ACC112 (cell line): ENCODE results near the gene EPB42.
"Not testable (repeated sequence)": the region's sequence is repeated elsewhere in the genome, so short reads cannot be mapped to it uniquely, and the experiment has no call there.

Experiments used
- H2AFZ ChIP-seq: fragments of 200-600 bp; sonication (generic); one replicate; pipeline ENCODE4 v1.6.0; 2017; ENCODE audit warnings: antibody characterized with exemption, low read length; ENCODE audit not compliant: unreplicated experiment
- H3K27ac ChIP-seq: fragments of 200-600 bp; sonication (generic); 2 replicates; pipeline ENCODE4 v1.5.1; 2014; ENCODE audit warnings: low read depth, mild to moderate bottlenecking, antibody characterized with exemption, low read length, moderate library complexity
- H3K27me3 ChIP-seq: fragments of 200-600 bp; sonication (generic); 2 replicates; pipeline ENCODE4 v1.6.1; 2014; ENCODE audit warnings: mild to moderate bottlenecking, antibody characterized with exemption, low read length, moderate library complexity, mixed read lengths; ENCODE audit not compliant: insufficient read depth
- H3K36me3 ChIP-seq: fragments of 200-600 bp; sonication (generic); 2 replicates; pipeline ENCODE4 v1.6.1; 2016; ENCODE audit warnings: mild to moderate bottlenecking, antibody characterized with exemption, low read length, moderate library complexity, mixed read lengths; ENCODE audit not compliant: insufficient read depth
- H3K4me1 ChIP-seq: fragments of 200-600 bp; sonication (generic); one replicate; pipeline ENCODE4 v1.6.1; 2016; ENCODE audit warnings: low read length, mixed read lengths; ENCODE audit not compliant: insufficient read depth, unreplicated experiment, control insufficient read depth
- H3K4me3 ChIP-seq: fragments of 200-600 bp; sonication (generic); 2 replicates; pipeline ENCODE4 v1.5.1; 2014; ENCODE audit warnings: mild to moderate bottlenecking, low read depth, low read length
- H3K79me2 ChIP-seq: fragments of 200-600 bp; sonication (generic); one replicate; pipeline ENCODE4 v1.6.0; 2016; ENCODE audit warnings: low read length; ENCODE audit not compliant: control insufficient read depth, unreplicated experiment, insufficient read depth

EPB42 gene

DNA sequence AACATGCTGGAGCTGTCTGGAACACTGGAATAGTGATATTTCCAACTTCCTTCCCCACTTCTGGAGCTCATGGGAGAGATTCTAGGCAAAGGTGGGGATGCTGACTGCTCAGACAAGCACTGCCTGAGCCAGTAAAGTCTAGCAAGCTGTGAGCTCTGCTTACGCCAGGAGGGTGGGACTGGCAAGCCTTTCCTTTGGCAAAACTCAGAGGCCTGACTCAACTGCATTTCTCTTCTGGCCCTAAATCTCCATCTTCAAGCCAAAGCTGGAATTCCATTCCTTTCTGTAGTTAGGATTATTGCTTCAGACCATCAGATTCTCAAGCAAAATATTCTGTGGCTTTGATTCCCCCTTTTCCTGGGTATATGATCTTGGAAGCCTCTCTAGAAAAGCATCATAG is 20.3 kb upstream of the EPB42 start:
- Histone ChIP-seq H3K79me2 (no peaks in the 10 kb centered on the region), H3K4me1 (no peaks in the 10 kb centered on the region), H3K27ac (no peak overlapping the region), H3K4me3 (no peak overlapping the region), H3K27me3 (peaks cover 76% of the 10 kb centered on the region), H2AFZ (no peak overlapping the region), H3K36me3 (no peaks in the 10 kb centered on the region)

DNA sequence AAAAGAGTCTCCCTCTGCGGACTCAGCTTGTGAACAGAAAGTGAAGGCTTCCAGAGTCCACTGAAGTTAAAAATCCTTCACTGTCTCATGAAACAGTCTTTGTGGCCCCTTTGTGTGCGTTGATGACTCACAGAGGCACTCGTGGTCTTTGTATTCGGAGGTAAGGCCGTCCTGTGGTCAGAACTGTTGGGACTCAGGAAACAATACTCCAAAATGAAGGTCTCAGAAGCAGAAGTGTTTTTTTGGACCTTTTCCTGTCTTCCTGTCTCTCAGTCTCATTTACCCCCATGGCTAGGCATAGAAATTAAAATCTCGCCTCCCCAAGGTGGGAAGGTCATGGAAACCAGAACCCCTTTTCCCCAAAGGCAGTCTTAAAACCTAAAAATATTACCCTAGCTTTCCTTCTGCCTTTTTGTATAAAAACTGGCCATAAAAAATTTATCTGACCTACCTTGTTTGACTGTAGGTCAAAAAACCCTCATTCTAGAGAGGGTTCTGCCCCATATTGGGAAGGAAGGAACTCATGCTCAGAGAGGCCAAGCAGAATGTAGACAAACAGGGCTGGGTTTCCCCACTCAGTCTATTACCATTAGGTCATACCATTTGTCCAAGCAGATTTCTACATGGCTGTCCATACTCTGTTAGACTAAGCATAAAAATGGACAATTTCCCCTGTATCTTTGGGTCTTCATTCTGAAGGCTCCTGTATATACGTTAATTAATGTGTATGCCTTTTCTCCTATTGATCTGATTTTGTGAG is 19.1 kb upstream of the EPB42 start:
- Histone ChIP-seq H2AFZ (no peak overlapping the region), H3K36me3 (no peaks in the 10 kb centered on the region), H3K4me3 (no peak overlapping the region), H3K79me2 (no peaks in the 10 kb centered on the region), H3K27ac (no peak overlapping the region), H3K27me3 (peaks cover 77% of the 10 kb centered on the region), H3K4me1 (no peaks in the 10 kb centered on the region)

- Histone ChIP-seq H2AFZ (no peak overlapping the region), H3K36me3 (no peaks in the 10 kb centered on the region), H3K27me3 (peaks cover 77% of the 10 kb centered on the region), H3K27ac (no peak overlapping the region), H3K4me1 (no peaks in the 10 kb centered on the region), H3K79me2 (no peaks in the 10 kb centered on the region), H3K4me3 (no peak overlapping the region)
Observed at GRCh38 chr15:43238671-43239131, 17.9 kb upstream of the EPB42 start.

GRCh38 chr15:43237842-43238470 is 17.1 kb upstream of the EPB42 start:
- H3K36me3 ChIP-seq: no peaks in the 10 kb centered on the region
- no peak overlapping the region for H3K4me3 ChIP-seq
- H3K4me1 ChIP-seq: no peaks in the 10 kb centered on the region
- H3K27ac ChIP-seq: no peak overlapping the region
- H3K27me3 ChIP-seq: peaks cover 77% of the 10 kb centered on the region
- no peak overlapping the region for H2AFZ ChIP-seq
- no peaks in the 10 kb centered on the region for H3K79me2 ChIP-seq

DNA sequence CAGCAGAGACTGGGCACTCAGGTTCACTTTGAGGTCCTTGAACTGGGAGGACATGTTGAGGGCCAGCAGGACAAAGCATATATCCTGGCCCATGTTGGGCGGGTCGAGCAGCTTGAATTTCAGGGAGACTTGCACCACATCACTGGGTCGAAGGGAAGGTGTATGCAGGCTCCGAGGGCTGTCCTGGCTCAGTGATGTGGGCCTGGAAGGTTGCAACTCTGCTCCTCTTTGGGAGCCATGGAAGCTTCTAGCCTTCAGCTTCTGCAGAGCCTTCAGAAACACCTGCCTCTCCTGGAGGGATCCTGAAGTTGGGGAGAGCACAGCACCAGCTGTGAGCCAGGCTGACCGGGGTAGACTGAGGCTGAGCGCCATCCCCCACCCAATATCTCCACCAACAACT is 14.7 kb upstream of the EPB42 start:
- no peak overlapping the region for H3K4me3 ChIP-seq
- no peak overlapping the region for H3K27ac ChIP-seq
- no peak overlapping the region for H2AFZ ChIP-seq
- H3K4me1 ChIP-seq: no peaks in the 10 kb centered on the region
- H3K27me3 ChIP-seq: peaks cover 68% of the 10 kb centered on the region
- H3K79me2 ChIP-seq: no peaks in the 10 kb centered on the region
- H3K36me3 ChIP-seq: no peaks in the 10 kb centered on the region

DNA sequence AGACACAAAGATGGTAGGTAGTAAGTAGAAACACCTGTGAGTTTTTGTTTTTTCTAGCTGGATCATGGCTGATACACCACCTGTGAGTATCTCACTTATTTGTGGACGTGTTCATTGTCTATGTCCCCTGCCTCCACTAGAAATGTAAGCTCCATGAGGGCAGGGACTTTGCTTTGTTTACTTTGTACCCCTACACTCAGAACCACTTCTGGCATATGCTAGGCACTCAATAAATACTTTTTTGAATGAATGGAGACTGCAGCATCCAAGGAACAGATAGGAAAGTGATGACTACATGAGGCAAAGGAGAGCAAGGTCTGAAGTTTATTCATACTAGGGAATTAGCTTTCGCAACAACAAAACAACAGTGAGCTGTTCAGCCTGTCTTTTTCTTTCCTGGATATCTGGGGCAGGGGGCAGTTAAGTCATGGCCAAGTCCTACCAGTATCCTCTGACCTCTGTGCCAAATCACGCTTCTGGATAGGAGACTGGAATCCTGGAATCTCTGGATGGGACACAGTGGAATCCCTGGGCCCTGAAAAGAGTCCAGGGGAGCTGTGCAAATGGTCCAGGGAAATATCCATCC is 11.6 kb upstream of the EPB42 start:
- Histone ChIP-seq H3K27me3 (peaks cover 68% of the 10 kb centered on the region), H3K4me3 (no peak overlapping the region), H3K79me2 (no peaks in the 10 kb centered on the region), H2AFZ (no peak overlapping the region), H3K27ac (no peak overlapping the region), H3K36me3 (no peaks in the 10 kb centered on the region), H3K4me1 (no peaks in the 10 kb centered on the region)

DNA sequence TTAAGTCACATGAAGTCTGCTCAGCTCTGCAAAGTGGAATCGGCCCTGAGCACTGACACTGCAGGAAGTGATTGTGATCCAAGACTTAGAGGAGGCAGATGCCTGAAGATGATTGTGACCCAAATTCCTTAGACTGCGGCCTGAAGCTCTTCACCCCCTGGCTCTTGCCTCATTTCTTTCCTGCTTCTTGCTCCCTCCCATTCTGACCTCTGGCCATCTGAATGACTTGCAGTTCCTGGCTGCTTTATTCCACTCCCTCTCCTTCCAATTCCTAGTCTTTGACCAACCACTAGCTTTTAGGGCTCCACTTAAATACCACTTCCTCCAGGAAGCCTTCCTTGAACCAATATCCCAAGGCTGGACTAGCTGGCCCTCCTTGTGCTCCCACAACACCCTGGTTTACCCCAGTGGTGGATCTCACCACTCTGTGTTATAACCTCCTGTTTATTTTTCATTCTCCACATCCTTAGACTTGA is 9.9 kb upstream of the EPB42 start:
- Histone ChIP-seq H3K36me3 (no peaks in the 10 kb centered on the region), H3K79me2 (no peaks in the 10 kb centered on the region), H2AFZ (no peak overlapping the region), H3K4me1 (no peaks in the 10 kb centered on the region), H3K4me3 (no peak overlapping the region), H3K27ac (no peak overlapping the region), H3K27me3 (peaks cover 61% of the 10 kb centered on the region)

- Histone ChIP-seq H2AFZ (no peak overlapping the region), H3K79me2 (no peaks in the 10 kb centered on the region), H3K27me3 (peaks cover 55% of the 10 kb centered on the region), H3K4me3 (no peak overlapping the region), H3K4me1 (no peaks in the 10 kb centered on the region), H3K27ac (no peak overlapping the region), H3K36me3 (no peaks in the 10 kb centered on the region)
Observed at GRCh38 chr15:43229977-43230376, 9.2 kb upstream of the EPB42 start.

DNA sequence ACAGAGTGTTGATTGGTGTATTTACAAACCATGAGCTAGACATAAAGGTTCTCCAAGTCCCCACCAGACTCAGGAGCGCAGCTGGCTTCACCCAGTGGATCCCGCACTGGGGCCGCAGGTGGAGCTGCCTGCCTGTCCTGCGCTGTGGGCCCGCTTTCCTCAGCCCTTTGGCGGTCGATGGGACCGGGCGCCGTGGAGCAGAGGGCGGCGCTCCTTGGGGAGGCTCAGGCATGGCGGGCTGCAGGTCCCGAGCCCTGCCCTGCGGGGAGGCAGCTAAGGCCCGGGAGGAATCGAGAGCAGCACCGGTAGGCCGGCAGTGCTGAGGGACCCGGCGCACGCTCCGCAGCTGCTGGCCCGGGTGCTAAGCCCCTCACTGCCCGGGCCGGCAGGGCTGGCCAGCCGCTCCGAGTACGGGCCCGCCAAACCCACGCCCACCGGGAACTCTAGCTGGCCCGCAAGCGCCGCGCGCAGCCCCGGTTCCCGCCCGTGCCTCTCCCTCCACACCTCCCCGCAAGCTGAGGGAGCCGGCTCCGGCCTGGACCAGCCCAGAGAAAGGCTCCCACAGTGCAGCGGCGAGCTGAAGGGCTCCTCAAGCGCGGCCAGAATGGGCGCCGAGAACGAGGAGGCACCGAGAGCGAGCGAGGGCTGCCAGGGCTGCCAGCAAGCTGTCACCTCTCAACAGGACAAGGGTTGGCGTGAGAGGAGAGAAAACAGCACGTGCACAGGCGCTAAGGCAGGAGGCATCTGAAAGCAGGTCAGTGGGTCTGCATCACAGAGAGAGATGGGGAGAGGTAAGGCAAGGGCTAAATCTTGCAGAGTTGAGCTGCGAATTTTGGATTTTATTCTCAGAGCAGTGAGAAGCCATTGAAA is 5.9 kb upstream of the EPB42 start:
- H3K4me3 ChIP-seq: no peak overlapping the region
- no peaks in the 10 kb centered on the region for H3K36me3 ChIP-seq
- H2AFZ ChIP-seq: no peak overlapping the region
- no peaks in the 10 kb centered on the region for H3K4me1 ChIP-seq
- H3K79me2 ChIP-seq: no peaks in the 10 kb centered on the region
- peaks cover 24% of the 10 kb centered on the region for H3K27me3 ChIP-seq
- H3K27ac ChIP-seq: no peak overlapping the region

DNA sequence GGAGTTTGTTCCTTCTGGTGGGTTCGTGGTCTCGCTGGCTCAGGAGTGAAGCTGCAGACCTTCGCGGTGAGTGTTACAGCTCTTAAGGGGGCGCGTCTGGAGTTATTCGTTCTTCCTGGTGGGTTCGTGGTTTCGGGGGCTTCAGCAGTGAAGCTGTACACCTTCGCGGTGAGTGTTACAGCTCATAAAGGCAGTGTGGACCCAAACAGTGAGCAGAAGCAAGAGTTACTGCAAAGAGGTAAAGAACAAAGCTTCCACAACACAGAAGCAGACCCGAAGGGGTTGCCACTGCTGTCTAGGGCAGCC is 5.1 kb upstream of the EPB42 start:
- peaks cover 22% of the 10 kb centered on the region for H3K27me3 ChIP-seq
- H2AFZ ChIP-seq, H3K4me3 ChIP-seq, H3K4me1 ChIP-seq, H3K79me2 ChIP-seq, H3K36me3 ChIP-seq, H3K27ac ChIP-seq: not testable (repeated sequence)
